Activated T-helper 9 cell treated with anti-CD3 and anti-CD28 coated beads, Interleukin-2, amount 50 U/mL, for 16 hours (primary cell): Measurements from ENCODE around the gene CBX2.

ENCODE experiments used
- DNase-seq: peaks from one replicate; pipeline ENCODE4 v3.0.0-alpha.2; 2020; ENCODE audit warnings: low read depth

The CBX2 gene

DNA sequence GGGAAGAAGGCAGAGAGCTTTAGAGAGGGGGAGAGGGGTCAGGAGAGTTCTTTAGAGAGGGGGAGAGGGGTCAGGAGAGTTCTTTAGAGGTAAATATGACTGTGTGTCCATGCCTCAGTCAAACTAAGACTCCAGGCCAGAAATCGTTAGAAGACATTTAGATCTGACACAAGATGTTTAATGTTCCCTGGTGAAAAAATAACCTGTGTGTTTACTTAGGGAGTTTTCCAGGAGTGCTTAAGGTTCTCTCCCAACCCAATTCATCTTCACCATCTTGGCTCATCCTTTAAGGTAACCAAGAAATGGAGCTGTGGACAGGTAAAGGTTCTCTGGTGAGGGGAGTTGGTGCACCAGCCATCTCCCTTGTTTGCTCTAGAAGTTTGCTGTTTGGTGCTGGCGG lies 51.5 kb downstream of the CBX2 start:
- no peak for DNase-seq

DNA sequence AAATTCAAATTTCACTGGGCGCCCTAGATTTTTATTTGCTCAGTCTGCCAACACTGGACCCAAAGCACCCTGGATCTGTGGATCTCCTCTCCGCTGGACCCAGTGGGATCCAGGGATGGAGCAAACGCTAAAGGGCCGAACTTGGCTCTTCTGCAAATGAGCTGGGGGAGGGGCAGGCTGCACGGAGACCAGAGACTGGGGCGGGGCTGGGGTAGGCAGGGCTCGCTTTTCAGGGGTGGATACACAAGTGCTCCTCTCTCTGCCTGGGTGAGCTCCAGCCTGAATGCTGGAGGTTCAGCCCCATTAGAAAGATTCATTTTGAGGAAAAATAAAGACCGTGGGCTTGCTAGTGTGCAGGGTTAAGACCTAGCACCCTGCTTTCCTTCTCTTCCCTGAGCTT lies 52.4 kb downstream of the CBX2 start:
- DNase-seq = no peak

DNA sequence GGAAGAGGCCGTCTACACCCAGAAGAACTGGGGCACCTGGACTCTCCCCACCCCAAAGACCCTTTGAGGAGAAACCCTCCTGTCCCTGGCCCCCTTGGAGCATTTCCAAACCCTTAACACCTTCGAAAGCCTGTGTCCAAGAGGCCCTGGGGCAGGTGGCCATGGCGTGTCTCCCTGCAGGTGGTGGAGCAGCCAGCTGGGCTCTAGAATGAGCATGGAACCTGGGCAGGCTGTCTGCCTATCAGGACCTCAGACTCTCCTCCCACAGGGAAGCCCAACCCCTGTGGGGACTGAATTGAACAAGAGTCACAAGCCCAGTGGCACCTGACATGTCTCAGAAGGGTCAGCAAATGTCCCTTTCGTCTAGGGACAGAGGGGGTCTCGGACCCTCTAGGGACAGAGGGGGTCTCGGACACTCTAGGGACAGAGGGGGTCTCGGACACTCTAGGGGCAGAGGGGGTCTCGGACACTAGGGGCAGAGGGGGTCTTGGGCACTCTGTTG lies 52.9 kb downstream of the CBX2 start:
- no peak for DNase-seq

DNA sequence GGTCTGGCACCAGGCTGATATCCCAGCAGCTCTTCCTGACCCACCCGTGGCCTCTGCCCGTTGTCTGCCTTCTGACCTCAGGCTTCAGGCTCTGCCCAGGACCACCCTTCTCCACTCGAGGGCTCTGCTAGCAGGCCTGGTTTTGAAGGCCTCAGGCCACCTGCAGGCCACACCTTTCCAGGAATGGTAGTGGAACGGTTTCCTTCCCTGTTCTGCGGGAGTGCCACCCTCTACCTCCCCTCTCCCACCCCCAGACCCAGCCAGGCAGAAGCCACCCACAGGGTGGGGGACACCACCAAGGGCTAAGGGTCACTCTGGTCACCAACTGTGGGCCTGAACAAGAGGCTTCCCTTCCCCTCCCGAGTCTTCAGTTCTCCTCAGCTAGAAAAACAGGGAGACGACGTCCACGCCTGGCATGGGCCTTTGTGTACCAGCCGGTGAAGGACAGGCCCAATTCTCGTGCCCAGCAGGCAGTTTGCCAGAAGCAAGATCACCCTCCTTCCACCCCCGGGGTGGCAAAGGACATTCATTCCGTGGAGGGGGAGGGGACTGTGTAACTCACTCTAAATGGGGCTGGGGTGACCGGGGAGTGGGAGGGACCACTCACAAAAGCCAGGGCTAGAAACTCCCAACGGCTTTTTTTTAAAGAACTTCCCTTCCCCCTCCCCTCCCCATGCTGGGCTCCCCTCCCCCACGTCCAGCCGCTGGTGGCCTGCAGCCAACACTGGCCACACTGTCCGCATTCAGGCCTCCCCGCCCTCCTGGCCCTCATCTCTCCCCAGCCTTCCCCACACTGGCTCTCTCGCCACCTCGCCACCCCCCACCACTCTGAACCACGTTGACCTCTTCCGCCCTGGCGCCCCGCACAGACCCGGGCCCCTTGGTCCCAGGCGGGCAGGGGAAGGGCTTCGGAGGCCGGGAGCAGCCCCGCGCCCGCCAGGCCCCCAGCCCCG lies 53.6 kb downstream of the CBX2 start:
- no peak for DNase-seq

DNA sequence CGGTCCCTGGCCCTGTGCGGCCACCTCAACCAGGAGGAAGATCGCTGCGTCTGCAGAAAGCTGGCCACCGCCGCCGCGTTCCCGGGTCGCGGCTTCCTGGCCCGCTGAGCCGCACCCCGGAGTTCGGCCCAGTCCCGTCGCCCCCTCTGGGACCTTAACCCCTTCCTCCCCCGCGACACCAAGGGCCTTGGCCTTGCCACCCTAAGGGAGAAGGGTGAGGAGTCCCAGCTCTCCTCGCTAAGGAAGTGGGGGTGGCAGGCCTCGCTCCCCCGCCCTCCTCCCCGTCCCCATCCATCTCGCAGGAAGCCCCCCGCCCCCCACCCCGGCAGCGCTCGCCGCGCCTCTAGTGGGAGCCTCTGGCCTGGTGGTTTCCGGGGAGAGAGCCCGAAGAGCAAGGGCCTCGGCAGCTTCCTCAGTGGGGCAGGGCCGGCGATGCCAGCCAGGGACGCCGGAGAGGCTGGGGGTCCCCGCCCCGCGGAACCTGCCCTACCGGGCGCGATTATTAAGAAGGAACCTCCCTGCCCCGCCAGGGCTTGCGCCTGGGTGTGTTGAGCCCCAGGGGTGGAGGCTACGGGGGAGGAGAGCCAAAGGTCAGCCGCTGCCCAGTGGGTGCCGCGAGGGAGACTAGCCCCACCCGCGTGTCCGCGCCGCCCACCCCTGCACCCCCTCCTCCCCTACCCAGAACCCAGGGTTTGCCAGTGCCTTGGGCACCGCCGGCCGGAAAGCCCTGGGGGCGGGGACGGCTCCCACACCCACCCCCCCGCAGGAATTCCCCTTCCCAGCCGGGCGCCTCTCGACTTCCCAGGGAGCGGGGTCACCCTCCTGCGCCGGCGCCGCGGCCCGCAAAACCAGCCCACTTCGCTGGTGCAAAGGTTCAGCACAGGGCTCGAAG lies 54.5 kb downstream of the CBX2 start:
- DNase-seq = no peak

DNA sequence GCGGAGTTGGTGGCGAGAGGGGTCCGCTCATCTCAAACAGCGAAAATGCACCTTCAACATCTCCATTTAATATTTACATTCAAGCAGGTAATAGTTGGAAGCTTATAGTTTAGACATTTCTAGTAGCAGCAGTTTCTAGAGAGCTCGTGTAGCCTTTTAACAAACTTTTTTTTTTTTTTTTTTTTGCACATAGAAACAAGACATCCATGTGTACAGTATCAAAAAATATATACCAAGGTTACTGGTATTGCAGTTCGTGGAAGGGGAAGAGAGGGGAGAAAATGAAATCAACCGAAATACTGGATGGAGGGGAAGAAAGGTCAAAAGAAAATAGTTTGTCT lies 55.1 kb downstream of the CBX2 start:
- no peak for DNase-seq

DNA sequence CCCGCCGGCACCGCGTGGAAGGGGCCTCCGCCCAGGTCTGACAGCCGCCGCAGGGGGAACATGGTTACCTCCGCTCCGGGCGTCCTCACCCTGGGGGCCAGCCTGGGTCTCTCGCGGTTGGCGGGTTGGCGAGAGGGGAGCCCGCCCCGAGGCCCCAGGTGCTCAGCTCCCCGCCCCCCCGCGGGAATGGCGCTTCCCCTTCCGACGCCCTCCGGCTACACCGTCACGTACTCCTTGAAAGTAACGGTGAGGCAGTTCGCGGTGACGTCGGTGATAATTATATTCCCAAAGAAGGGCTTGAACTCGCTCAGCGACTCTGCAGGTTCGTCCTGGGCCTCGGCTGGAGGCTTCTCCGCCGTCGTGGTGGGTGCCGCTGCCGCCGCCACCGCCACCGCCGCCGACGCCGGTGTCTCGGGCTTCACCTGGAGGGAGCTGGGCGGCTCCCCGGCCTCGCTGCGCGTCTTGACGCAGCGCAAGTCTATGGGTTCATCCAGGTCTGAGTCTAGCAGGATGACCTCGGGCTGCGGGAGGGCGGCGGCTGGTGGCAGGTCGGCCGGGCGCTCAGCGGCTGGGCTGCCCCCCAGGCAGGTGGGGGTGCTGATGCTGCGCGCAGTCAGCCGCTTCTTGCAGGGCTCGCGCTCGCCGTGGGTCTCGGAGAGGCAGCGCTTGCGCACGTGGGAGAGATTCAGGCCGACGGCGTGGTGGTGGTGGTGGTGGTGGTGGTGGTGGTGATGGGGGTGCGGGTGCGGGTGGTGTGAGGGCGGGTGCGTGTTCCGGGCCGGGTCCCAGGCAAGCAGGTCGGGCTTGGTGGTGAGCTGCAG lies 56.0 kb downstream of the CBX2 start:
- no peak for DNase-seq

DNA sequence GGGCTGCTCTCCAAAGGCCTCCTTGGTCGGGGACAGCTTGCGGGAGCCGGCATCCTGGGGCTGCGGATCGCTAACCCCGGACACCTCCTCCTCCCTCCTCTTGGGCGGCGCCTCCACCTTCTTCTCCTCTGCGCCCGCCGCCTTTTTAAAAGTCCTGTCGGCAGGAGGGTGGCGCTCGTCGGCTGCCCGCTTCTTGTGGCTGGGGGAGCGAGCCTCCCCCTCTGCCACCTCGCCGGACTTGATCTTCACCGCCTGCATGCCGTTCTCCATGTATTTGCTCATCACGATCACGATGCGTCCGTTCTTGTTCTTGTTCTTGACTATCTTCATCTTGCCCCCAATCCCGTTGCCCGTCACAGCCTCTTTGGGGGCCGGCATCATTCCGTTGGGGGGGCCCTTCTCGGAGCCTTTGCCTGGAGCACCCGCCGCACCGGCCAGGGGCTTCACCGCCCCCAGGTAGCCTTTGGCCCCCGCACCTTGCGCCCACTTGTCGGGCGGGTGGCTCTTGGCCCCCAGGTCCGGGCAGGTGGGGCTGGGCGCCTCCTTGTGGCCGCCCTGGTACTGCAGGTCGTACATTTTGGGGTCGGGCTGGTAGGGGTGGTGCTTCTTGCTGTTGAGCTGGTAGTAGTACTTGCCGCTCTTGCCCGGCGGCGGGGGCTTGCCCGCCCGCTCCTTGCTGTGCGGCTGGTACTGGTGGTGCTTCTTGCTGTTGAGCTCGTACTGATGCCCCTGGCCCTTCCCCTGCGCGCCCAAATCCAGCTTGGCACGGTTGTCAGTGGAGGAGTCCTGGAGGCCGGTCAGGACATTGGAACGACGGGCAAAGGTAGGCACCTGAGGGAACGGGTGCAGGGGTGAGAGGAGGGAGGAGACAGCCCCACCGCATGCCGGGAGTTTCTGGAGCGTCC lies 56.9 kb downstream of the CBX2 start:
- no peak for DNase-seq

DNA sequence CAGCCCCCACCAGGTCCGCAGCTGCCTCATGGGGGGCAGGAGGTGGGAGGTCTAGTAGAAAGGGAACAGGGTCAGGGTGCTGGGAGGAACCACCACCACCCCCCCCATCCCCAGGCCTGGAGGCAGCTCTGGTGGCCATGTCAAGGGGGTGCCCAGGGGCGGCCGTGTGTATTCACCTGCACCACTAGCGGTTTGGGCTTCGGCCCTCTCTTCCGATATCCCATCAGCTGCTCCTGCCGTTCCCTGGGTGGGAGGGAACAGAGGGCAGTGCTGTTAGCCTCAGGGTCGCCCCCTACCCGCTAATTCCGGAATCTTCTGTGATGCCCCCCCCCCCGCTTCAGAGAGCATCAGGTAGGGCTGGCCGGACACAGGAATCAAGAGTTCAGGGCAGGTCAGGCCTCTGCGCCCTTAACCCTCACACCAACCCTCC lies 57.5 kb downstream of the CBX2 start:
- DNase-seq = no peak

DNA sequence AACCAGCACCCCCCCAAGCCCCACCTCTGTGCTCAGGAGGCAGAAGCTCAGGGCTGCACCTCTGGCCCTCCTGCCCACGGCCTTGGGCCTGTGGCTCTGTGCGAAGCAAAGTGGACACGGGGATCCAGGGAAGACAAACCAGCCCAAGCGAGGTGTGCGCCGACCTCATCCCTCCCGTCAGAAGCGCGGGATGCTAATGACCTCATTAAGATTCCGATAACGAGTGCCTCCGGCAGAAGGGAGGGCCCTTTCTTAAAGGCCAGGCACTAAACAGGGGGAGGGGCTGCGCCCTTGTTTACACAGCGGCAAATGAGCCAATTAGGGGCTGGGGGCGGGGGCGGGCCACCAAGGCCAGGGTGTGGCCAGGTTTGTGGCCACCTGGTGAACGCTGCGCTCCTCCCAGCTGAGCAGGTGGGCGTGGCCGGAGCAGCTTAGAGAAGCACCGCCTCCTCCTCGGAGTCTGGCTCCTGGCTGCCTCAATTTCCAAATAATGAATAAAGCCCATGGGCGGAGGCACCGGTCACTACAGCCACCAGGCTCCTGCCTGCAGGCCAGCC lies 58.1 kb downstream of the CBX2 start:
- no peak for DNase-seq

DNA sequence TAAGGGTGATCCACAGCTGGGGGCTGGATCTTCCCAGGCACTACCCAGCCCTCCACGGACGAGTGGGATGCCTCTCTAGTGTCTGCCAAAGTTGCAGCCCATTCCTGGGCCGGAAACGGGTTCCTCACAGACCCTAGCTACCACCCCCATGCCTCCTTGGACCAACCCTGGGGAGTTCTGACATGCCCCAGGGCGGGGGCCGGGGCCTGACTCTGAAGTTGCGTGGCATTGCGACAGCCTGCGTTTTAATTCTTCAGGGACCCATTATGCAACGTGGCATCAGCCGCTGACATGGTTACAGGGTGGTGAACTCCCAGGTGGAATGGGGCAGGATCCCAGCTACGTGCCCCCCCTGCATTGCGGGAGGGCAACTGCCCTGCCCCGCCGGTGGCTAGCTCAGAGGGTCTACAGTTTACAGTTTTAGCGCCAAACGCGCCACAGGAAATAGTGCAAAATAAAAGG lies 58.6 kb downstream of the CBX2 start:
- no peak for DNase-seq

DNA sequence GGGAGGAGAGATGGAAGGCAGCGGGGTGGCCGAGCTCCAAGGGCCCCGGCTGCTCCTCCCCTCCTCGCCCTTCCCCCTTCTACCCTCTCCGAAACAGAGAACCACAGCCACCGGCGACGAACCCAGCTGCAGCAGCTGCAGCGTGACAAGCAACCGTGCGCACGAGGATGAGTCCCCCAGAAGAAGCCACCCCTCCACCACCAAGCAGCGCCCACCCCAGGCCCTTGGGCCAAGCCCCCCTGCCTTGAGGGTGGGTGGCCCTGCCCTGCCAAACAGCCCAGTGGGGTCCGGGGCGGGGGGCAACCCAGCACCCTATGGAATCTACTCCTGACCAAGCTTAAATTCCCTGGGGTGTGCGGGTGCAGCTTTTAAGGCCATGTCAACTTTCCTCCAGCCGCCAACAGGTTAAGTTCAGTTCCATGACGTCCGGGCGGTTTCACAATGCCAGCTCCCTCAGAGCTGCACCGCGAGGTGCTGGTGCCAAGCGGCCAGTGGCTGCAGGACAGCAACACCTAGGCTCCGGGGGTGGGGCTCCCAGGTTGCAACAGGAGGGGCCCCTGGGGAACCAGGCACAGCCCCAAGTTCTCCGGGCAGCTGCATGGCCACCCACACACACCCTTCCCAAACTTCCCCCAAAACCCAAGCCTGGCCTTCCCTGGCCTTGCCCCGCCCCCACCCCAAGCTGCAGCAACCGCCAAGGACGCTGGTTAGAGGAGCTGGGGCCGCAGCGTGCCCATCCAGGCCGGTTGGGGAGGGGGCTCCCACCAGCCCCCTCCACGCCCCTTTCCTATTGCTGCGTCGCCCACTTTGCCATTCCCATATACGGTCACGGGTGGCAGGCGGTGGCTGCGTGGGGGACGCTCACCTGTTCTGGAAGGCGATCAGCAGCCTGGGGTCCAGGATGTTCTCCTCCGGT lies 59.3 kb downstream of the CBX2 start:
- no peak for DNase-seq
